GM10266 (cell line): Measurements from ENCODE around the gene CSRP1.

Source experiments
- DNase-seq: peaks from one replicate; pipeline ENCODE4 v3.0.0; 2012; ENCODE audit errors: extremely low spot score
- CTCF ChIP-seq: IDR thresholded peaks from 2 replicates; pipeline ENCODE4 v1.5.1; 2012; ENCODE audit warnings: mild to moderate bottlenecking, low read depth; ENCODE audit not compliant: control insufficient read depth, insufficient read depth; ENCODE audit errors: missing control alignments

The CSRP1 gene

DNA sequence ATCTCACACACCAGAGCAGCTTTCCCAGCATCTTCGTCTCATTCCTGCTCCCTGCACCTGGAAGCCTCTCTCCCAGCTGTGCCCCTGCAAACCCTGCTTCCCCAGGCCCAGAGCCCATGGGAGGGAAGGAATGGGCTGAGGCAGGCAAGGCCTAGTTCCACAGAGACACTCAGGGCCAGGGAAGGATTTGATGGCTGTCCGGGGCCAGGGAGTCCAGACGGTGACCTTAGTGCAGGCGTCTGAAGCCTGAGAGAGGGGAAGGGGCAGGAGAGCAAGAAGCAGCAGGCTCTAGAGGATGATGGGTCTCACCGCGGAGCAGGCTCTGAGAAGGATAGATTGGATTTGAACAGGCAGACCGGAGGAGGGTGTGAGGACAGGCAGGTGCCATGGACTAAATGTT is 63.2 kb downstream of the CSRP1 start:
- TF ChIP-seq CTCF: no peak
- no peak for DNase-seq

GRCh38 chr1:201436969-201437368 is 70.0 kb downstream of the CSRP1 start:
- TF ChIP-seq CTCF: no peak
- no peak for DNase-seq

GRCh38 chr1:201436393-201436792 is 70.5 kb downstream of the CSRP1 start:
- TF ChIP-seq CTCF: no peak
- DNase-seq: no peak

DNA sequence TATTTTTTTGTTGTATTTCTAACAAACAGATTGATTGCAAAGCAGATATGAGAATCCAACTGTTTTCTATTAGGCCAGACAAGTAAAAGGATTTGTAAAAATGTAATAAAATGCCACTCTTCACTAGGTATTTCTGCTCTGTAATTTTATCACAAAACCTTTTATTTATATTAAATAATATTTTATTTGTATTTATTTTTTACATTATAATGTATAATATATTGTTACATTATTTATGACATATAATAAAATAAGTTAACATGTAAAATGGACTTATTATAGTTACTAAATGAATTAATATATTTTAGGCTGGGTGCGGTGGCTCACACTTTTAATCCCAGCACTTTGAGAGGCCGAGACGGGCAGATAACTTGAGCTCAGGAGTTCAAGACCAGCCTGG is 72.7 kb downstream of the CSRP1 start:
- no peak for TF ChIP-seq CTCF
- DNase-seq: no peak

DNA sequence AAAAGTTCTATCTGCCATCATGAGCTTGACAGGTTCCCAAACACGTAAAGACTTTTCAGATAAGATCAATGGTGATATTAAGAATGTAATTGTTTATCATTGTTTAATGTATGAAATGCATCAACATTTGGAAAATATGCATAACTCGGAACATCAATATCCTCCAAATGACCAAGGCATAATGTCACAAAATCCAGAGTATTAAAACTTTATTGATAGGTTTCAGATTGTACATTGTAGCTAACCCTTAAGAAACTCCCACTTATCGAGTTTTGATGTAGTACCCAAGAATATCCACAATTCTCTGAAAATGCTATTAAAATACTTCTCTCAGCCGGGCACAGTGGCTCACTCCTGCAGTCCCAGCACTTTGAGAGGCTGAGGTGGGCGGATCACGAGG is 73.3 kb downstream of the CSRP1 start:
- TF ChIP-seq CTCF: no peak

More for the DNA sequence above, 73.3 kb downstream of the CSRP1 start:
- no peak for DNase-seq
